H9 (cell line): ENCODE results near the gene KIRREL3. TPM values are rescaled to one million over a fixed set of nuclear protein-coding genes. Genes with fewer than 3 reads are reported as not detected.

Experiments used
- DNase-seq: peaks from one replicate; pipeline ENCODE4 v3.0.0-alpha.2; 2017
- H2AFZ ChIP-seq: one replicate; pipeline ENCODE4 v1.6.1; 2013; ENCODE audit warnings: mild to moderate bottlenecking, low read length, control low read depth, moderate library complexity
- H2AK5ac ChIP-seq: 2 replicates; pipeline ENCODE4 v1.6.1; 2013; ENCODE audit warnings: low read length, control low read depth, mixed read lengths; ENCODE audit not compliant: insufficient read length
- H2BK120ac ChIP-seq: one replicate; pipeline ENCODE4 v1.6.1; 2013; ENCODE audit warnings: low read depth, mild to moderate bottlenecking, low read length, control low read depth, inconsistent platforms; ENCODE audit not compliant: poor library complexity, severe bottlenecking
- H2BK12ac ChIP-seq: 2 replicates; pipeline ENCODE4 v1.6.1; 2013; ENCODE audit warnings: low read length, control low read depth, mixed read lengths, low read depth; ENCODE audit not compliant: insufficient read length
- H2BK15ac ChIP-seq: 2 replicates; pipeline ENCODE4 v1.6.1; 2013; ENCODE audit warnings: low read depth, low read length, control low read depth
- H2BK20ac ChIP-seq: one replicate; pipeline ENCODE4 v1.6.1; 2013; ENCODE audit warnings: low read depth, mild to moderate bottlenecking, low read length, control low read depth, inconsistent platforms; ENCODE audit not compliant: poor library complexity, severe bottlenecking
- H2BK5ac ChIP-seq: 2 replicates; pipeline ENCODE4 v1.6.1; 2013; ENCODE audit warnings: low read length, control low read depth, mixed read lengths; ENCODE audit not compliant: insufficient read length
- H3K14ac ChIP-seq: 2 replicates; pipeline ENCODE4 v1.6.1; 2013; ENCODE audit warnings: low read length, control low read depth; ENCODE audit not compliant: insufficient read depth
- H3K18ac ChIP-seq: 2 replicates; pipeline ENCODE4 v1.6.1; 2013; ENCODE audit warnings: low read depth, mild to moderate bottlenecking, mixed read lengths, low read length, control low read depth; ENCODE audit not compliant: insufficient read length
- H3K23ac ChIP-seq: 2 replicates; pipeline ENCODE4 v1.6.1; 2013; ENCODE audit warnings: low read length, control low read depth, mixed read lengths, low read depth; ENCODE audit not compliant: insufficient read length
- H3K23me2 ChIP-seq: 2 replicates; pipeline ENCODE4 v1.6.1; 2013; ENCODE audit warnings: low read depth, mild to moderate bottlenecking, mixed read lengths, low read length, control low read depth; ENCODE audit not compliant: insufficient read length, poor library complexity, severe bottlenecking
- H3K27ac ChIP-seq: 2 replicates; pipeline ENCODE4 v1.5.1; 2013; ENCODE audit warnings: low read length, control low read depth, mixed read lengths, low read depth; ENCODE audit not compliant: insufficient read length
- H3K27me3 ChIP-seq: 2 replicates; pipeline ENCODE4 v1.6.1; 2013; ENCODE audit warnings: low read length, control low read depth, inconsistent platforms; ENCODE audit not compliant: insufficient read depth
- H3K4ac ChIP-seq: 2 replicates; pipeline ENCODE4 v1.6.1; 2013; ENCODE audit warnings: low read depth, mild to moderate bottlenecking, control low read depth, inconsistent platforms, low read length, moderate library complexity
- H3K4me1 ChIP-seq: 2 replicates; pipeline ENCODE4 v1.6.1; 2013; ENCODE audit warnings: low read length, control low read depth, inconsistent platforms; ENCODE audit not compliant: insufficient read depth
- H3K4me2 ChIP-seq: 2 replicates; pipeline ENCODE4 v1.6.1; 2013; ENCODE audit warnings: low read length, control low read depth, mixed read lengths; ENCODE audit not compliant: insufficient read length, insufficient read depth
- H3K56ac ChIP-seq: 2 replicates; pipeline ENCODE4 v1.6.1; 2013; ENCODE audit warnings: low read depth, mild to moderate bottlenecking, mixed read lengths, low read length, control low read depth; ENCODE audit not compliant: insufficient read length
- H3K79me1 ChIP-seq: 2 replicates; pipeline ENCODE4 v1.6.1; 2013; ENCODE audit warnings: low read depth, mild to moderate bottlenecking, moderate library complexity, low read length, control low read depth, inconsistent platforms; ENCODE audit not compliant: insufficient read depth, poor library complexity, severe bottlenecking
- H3K79me2 ChIP-seq: 2 replicates; pipeline ENCODE4 v1.6.1; 2013; ENCODE audit warnings: low read length, control low read depth, inconsistent platforms; ENCODE audit not compliant: insufficient read depth
- H3K9ac ChIP-seq: 2 replicates; pipeline ENCODE4 v1.6.1; 2013; ENCODE audit warnings: low read length, control low read depth, mixed read lengths; ENCODE audit not compliant: insufficient read length; ENCODE audit errors: extremely low read depth
- H3K9me3 ChIP-seq: one replicate; pipeline ENCODE4 v1.6.1; 2013; ENCODE audit warnings: low read depth, low read length, inconsistent platforms; ENCODE audit not compliant: control insufficient read depth
- H3T11ph ChIP-seq: one replicate; pipeline ENCODE4 v1.6.1; 2013; ENCODE audit warnings: mild to moderate bottlenecking, low read length, control low read depth, inconsistent platforms
- H4K20me1 ChIP-seq: one replicate; pipeline ENCODE4 v1.6.1; 2013; ENCODE audit not compliant: control insufficient read depth, insufficient read length, insufficient read depth
- H4K5ac ChIP-seq: 2 replicates; pipeline ENCODE4 v1.6.1; 2013; ENCODE audit warnings: low read depth, mild to moderate bottlenecking, mixed read lengths, low read length, control low read depth; ENCODE audit not compliant: insufficient read length
- H4K8ac ChIP-seq: replicated peaks from 2 replicates; pipeline ENCODE4 v1.6.1; 2013; ENCODE audit warnings: low read length, control low read depth, mixed read lengths, low read depth; ENCODE audit not compliant: insufficient read length
- H4K91ac ChIP-seq: 2 replicates; pipeline ENCODE4 v1.6.1; 2013; ENCODE audit warnings: low read depth, mild to moderate bottlenecking, moderate library complexity, mixed read lengths, low read length, control low read depth; ENCODE audit not compliant: insufficient read length
- H3K27ac Mint-ChIP-seq, 3 experiments: 2 replicates in 2 of 3; 3 replicates in 1 of 3; pipeline ENCODE4 v1.8.0; 2020 to 2021; ENCODE audit warnings: mixed read lengths in 3 of 3, mild to moderate bottlenecking in 1 of 3, moderate library complexity in 1 of 3
- H3K27me3 Mint-ChIP-seq: 2 replicates; pipeline ENCODE4 v1.8.0; 2021; ENCODE audit warnings: low read depth, mild to moderate bottlenecking, moderate library complexity, mixed read lengths
- H3K36me3 Mint-ChIP-seq, 3 experiments: 2 replicates in 2 of 3; 3 replicates in 1 of 3; pipeline ENCODE4 v1.8.0; 2020 to 2021; ENCODE audit warnings: low read depth in 3 of 3, mixed read lengths in 3 of 3; ENCODE audit not compliant: insufficient read depth in 1 of 3
- H3K4me1 Mint-ChIP-seq, 2 experiments: 2 replicates each; pipeline ENCODE4 v1.8.0; 2020; ENCODE audit warnings: mixed read lengths in 2 of 2
- H3K4me3 Mint-ChIP-seq, 2 experiments: 2 replicates in 1 of 2; 3 replicates in 1 of 2; pipeline ENCODE4 v1.8.0; 2020 to 2021; ENCODE audit warnings: mild to moderate bottlenecking in 2 of 2, mixed read lengths in 2 of 2, moderate library complexity in 1 of 2
- H3K9me3 Mint-ChIP-seq, 2 experiments: 2 replicates in 1 of 2; 3 replicates in 1 of 2; pipeline ENCODE4 v1.8.0; 2020; ENCODE audit warnings: mild to moderate bottlenecking in 2 of 2, mixed read lengths in 2 of 2, moderate library complexity in 1 of 2
- CTCF ChIP-seq: fragments of 200-600 bp; sonication (generic); conservative IDR thresholded peaks from 3 replicates; pipeline ENCODE4 v1.8.0; 2021; ENCODE audit warnings: antibody characterized with exemption, mild to moderate bottlenecking
- WGBS: extraction: QIAGEN DNeasy Blood & Tissue Kit; methylation state at CpG from one replicate; pipeline ENCODE4 v1.1.7; 2013; ENCODE audit warnings: missing lambda C conversion rate, low lambda C conversion rate, mixed read lengths; ENCODE audit not compliant: insufficient read length; ENCODE audit errors: extremely low coverage; 5-methylcytosine and 5-hydroxymethylcytosine counted together
- total RNA-seq: library from RNA; stranded (reverse); gene quantifications from 2 replicates; pipeline ENCODE4 v1.2.1, GENCODE V29; 2021

KIRREL3 gene
- total RNA-seq, 1 experiment from 2014 or later: 0.17 TPM

GRCh38 chr11:127027789-127028188 is 27.2 kb upstream of the KIRREL3 start:
- no peaks in the 10 kb centered on the region for H3K36me3 Mint-ChIP-seq
- H3K4me2 ChIP-seq: no peak overlapping the region
- H2BK20ac ChIP-seq: no peak overlapping the region
- no peaks in the 10 kb centered on the region for H4K20me1 ChIP-seq
- H3K27me3 ChIP-seq: no peaks in the 10 kb centered on the region
- no peaks in the 10 kb centered on the region for H3K9me3 ChIP-seq
- DNase-seq: no peak
- no peaks in the 10 kb centered on the region for H3K79me2 ChIP-seq
- H3K14ac ChIP-seq: no peak overlapping the region
- no peak overlapping the region for H3K18ac ChIP-seq
- no peak overlapping the region for H2AK5ac ChIP-seq
- no peak overlapping the region for H4K5ac ChIP-seq
- H3K27ac ChIP-seq: no peak overlapping the region
- TF ChIP-seq CTCF: no peak
- no peak overlapping the region for H2BK12ac ChIP-seq
- no peak overlapping the region for H3K4ac ChIP-seq
- no peak overlapping the region for H3K27ac Mint-ChIP-seq
- no peak overlapping the region for H2AFZ ChIP-seq
- H3K9me3 Mint-ChIP-seq: no peaks in the 10 kb centered on the region; a peak in 1 of 5 replicates
- no peak overlapping the region for H4K8ac ChIP-seq
- no peak overlapping the region for H2BK15ac ChIP-seq
- no peak overlapping the region for H3K56ac ChIP-seq
- no peaks in the 10 kb centered on the region for H3K79me1 ChIP-seq
- H3K27me3 Mint-ChIP-seq: no peaks in the 10 kb centered on the region; the same call in 1 of the 2 replicates
- no peak overlapping the region for H4K91ac ChIP-seq
- no peak overlapping the region for H2BK5ac ChIP-seq
- no peak overlapping the region for H3T11ph ChIP-seq
- H3K4me3 Mint-ChIP-seq: no peak overlapping the region
- no peak overlapping the region for H3K9ac ChIP-seq
- H3K4me1 Mint-ChIP-seq: peaks cover 9% of the 10 kb centered on the region in 2 experiments
- peaks cover 3% of the 10 kb centered on the region; the same call in 1 of the 2 replicates for H3K4me1 ChIP-seq
- no peaks in the 10 kb centered on the region for H3K23me2 ChIP-seq
- H2BK120ac ChIP-seq: no peak overlapping the region
- no peak overlapping the region for H3K23ac ChIP-seq
- WGBS: no CpG with 5 or more reads among the region's 5 CpGs
